A673 (cell line): Measurements from ENCODE around the gene CDKAL1.

ENCODE experiments used
- EZH2 ChIP-seq: fragments of 200-600 bp; sonication (generic); IDR thresholded peaks from 2 replicates; pipeline ENCODE4 v1.6.1; 2017; ENCODE audit warnings: borderline replicate concordance, low read depth, mild to moderate bottlenecking, mixed read lengths, antibody characterized with exemption, low read length; ENCODE audit not compliant: poor library complexity, severe bottlenecking
- TF ChIP-seq, protein P1 (sequence below): fragments of 300-800, 200-600 bp; sonication (generic); conservative IDR thresholded peaks from 2 replicates; pipeline ENCODE4 v1.5.1; 2017; ENCODE audit warnings: low read depth, mild to moderate bottlenecking, antibody characterized with exemption, low read length, moderate library complexity, mixed read lengths

- TF ChIP-seq, protein P1, sequence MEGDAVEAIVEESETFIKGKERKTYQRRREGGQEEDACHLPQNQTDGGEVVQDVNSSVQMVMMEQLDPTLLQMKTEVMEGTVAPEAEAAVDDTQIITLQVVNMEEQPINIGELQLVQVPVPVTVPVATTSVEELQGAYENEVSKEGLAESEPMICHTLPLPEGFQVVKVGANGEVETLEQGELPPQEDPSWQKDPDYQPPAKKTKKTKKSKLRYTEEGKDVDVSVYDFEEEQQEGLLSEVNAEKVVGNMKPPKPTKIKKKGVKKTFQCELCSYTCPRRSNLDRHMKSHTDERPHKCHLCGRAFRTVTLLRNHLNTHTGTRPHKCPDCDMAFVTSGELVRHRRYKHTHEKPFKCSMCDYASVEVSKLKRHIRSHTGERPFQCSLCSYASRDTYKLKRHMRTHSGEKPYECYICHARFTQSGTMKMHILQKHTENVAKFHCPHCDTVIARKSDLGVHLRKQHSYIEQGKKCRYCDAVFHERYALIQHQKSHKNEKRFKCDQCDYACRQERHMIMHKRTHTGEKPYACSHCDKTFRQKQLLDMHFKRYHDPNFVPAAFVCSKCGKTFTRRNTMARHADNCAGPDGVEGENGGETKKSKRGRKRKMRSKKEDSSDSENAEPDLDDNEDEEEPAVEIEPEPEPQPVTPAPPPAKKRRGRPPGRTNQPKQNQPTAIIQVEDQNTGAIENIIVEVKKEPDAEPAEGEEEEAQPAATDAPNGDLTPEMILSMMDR: no peak
- no peak for TF ChIP-seq EZH2
These were observed 164.4 kb downstream of the CDKAL1 start for GRCh38 chr6:20698675-20699074.
